ENCODE measurements around the gene NIM1K. TPM values are rescaled to one million over a fixed set of nuclear protein-coding genes. Genes with fewer than 3 reads are reported as not detected.
"Not testable (repeated sequence)": the region's sequence is repeated elsewhere in the genome, so short reads cannot be mapped to it uniquely, and the experiment has no call there.

The NIM1K gene
- total RNA-seq, 1 donor, result 0.43 TPM

GRCh38 chr5:43182421-43182820, 9.6 kb upstream of the NIM1K start:
- DNase-seq (ENCODE audit: low read depth), result no peak
- TF ChIP-seq CTCF (IDR thresholded peaks at IDR 0.05; ENCODE audit: insufficient read depth, low read depth, low read length), result no peak
- no peak overlapping the region for H3K4me3 ChIP-seq (ENCODE audit: low read depth, low read length)

GRCh38 chr5:43183101-43183500, 8.9 kb upstream of the NIM1K start:
- not testable (repeated sequence) for H3K4me3 ChIP-seq (ENCODE audit: low read depth, low read length); DNase-seq (ENCODE audit: low read depth)

- peak; percentile 32 for DNase-seq (ENCODE audit: low read depth)
- TF ChIP-seq CTCF (IDR thresholded peaks at IDR 0.05; ENCODE audit: insufficient read depth, low read depth, low read length), result no peak
- H3K4me3 ChIP-seq (ENCODE audit: low read depth, low read length), result no peak overlapping the region
These were observed 1.0 kb upstream of the NIM1K start for GRCh38 chr5:43190755-43191603.

GRCh38 chr5:43192558-43193180, 644 bp downstream of the NIM1K start:
- peak overlapping the region; percentile 62 for H3K4me3 ChIP-seq (ENCODE audit: low read depth, low read length)
- no peak for TF ChIP-seq CTCF (IDR thresholded peaks at IDR 0.05; ENCODE audit: insufficient read depth, low read depth, low read length)
- DNase-seq (ENCODE audit: low read depth), result peak; percentile 28

- H3K4me3 ChIP-seq (ENCODE audit: low read depth, low read length), result peak overlapping the region; percentile 62
- TF ChIP-seq CTCF (IDR thresholded peaks at IDR 0.05; ENCODE audit: insufficient read depth, low read depth, low read length), result no peak
- DNase-seq (ENCODE audit: low read depth), result peak; percentile 91
These were observed 1.3 kb downstream of the NIM1K start for GRCh38 chr5:43193181-43193893.

GRCh38 chr5:43193894-43194265, 1.9 kb downstream of the NIM1K start:
- TF ChIP-seq CTCF (IDR thresholded peaks at IDR 0.05; ENCODE audit: insufficient read depth, low read depth, low read length), result no peak
- no peak for DNase-seq (ENCODE audit: low read depth)
- peak overlapping the region; percentile 62 for H3K4me3 ChIP-seq (ENCODE audit: low read depth, low read length)

GRCh38 chr5:43195670-43196265, 3.7 kb downstream of the NIM1K start:
- no peak for TF ChIP-seq CTCF (IDR thresholded peaks at IDR 0.05; ENCODE audit: insufficient read depth, low read depth, low read length)
- H3K4me3 ChIP-seq (ENCODE audit: low read depth, low read length), result no peak overlapping the region
- DNase-seq (ENCODE audit: low read depth), result no peak
